ENCODE data around the gene MT1H. TPM values are rescaled to one million over a fixed set of nuclear protein-coding genes. Genes with fewer than 3 reads are reported as not detected.
"Not testable (repeated sequence)": the region's sequence is repeated elsewhere in the genome, so short reads cannot be mapped to it uniquely, and the experiment has no call there.

The MT1H gene
- total and polyA plus RNA-seq, 2 of the 13 experiments (the other 11 are each of a cell fraction or from before 2014, with no cell fraction given) = 0.60 TPM; not detected in 1

DNA sequence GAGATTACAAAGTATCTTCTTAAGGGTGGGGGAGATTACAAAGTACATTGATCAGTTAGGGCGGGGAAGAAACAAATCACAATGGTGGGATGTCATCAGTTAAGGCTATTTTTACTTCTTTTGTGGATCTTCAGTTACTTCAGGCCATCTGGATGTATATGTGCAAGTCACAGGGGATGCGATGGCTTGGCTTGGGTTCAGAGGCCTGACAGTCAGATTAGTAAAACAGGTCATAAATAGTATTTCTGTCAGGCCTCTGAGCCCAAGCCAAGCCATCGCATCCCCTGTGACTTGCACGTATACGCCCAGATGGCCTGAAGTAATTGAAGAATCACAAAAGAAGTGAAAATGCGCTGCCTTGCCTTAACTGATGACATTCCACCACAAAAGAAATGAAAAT, 5.0 kb downstream of the MT1H start:
- FAIRE-seq; H3K9ac ChIP-seq (ENCODE audit: insufficient read depth, low read depth, low read length); H3K27ac ChIP-seq (ENCODE audit: extremely low read length, insufficient read depth, low read length); POLR2A ChIA-PET; H2AFZ ChIP-seq (ENCODE audit: low read length); DNase-seq (ENCODE audit: low spot score); H4K20me1 ChIP-seq (ENCODE audit: insufficient read depth, low read length); in situ Hi-C loops (cut with HindIII; ENCODE audit: extremely low pct_ligation_motif_present, low pct_unique_long_range_greater_than_20kb); ATAC-seq; H3K4me3 ChIP-seq (replicated peaks in 1 of 3; ENCODE audit: insufficient read depth in 1 of 3, low read depth in 2 of 3, low read length in 3 of 3); H3K4me2 ChIP-seq (ENCODE audit: low read depth, low read length); H3K36me3 ChIP-seq (replicated peaks in 1 of 2; ENCODE audit: control insufficient read depth in 1 of 2, insufficient read depth in 2 of 2, low read length in 2 of 2); H3K79me2 ChIP-seq (ENCODE audit: insufficient read depth, low read length); BruUV-seq (replicated peaks); H3K4me1 ChIP-seq (ENCODE audit: insufficient read depth, low read length); H3K9me3 ChIP-seq (ENCODE audit: low read length): not testable (repeated sequence)
- CTCF ChIA-PET (ENCODE audit: low intra/inter-chr PET ratio, low total read pairs) = interaction anchor here (3.8 kb wide), 1 partner anchor 27 kb away, joined by 36 read pairs; no protein-coding TSS in a partner anchor
- H3K27me3 ChIP-seq (ENCODE audit: control insufficient read depth in 1 of 2, insufficient read depth in 2 of 2, low read length in 2 of 2) = peaks cover 3 to 42% of the 10 kb centered on the region in 2 experiments
- 64% methylated on average over 6 of the region's 6 CpGs for WGBS (ENCODE audit: low lambda C conversion rate)
- intact Hi-C loops (cut with micrococcal nuclease; ENCODE audit: unreplicated experiment) = loop anchor here (1.0 to 5.0 kb wide), 2 partner anchors 28 to 188 kb away; no protein-coding TSS in a partner anchor

DNA sequence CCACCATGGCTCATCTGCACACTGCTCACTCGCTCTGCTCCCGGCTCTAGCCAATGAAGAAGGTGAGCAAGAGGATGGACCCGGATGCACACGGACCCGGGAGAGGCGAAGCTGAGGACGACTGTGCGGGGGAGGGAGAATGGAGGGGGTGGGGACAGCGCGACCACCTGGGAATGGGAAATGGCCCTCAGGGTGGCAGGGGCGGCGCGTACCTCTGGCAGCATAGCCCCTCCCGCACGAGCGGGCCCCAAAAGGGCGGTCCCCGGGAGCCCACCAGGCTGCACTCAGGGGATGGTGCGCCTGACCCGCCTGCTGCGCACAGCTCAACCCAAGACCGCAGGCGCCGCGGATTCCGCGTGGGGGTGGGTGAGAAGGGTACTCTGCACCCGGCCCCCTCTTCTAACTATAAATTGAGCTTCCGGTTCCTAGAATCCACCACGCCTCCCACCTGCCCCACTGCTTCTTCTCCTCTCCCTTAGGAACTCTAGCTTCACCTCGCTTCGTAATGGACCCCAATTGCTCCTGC, 6.1 kb downstream of the MT1H start:
- Histone ChIP-seq H3K9ac (ENCODE audit: insufficient read depth, low read depth, low read length) (no peak overlapping the region), H3K36me3 (replicated peaks in 1 of 2; ENCODE audit: control insufficient read depth in 1 of 2, insufficient read depth in 2 of 2, low read length in 2 of 2) (no peaks in the 10 kb centered on the region), H3K27ac (ENCODE audit: extremely low read length, insufficient read depth, low read length) (no peak overlapping the region), H4K20me1 (ENCODE audit: insufficient read depth, low read length) (no peaks in the 10 kb centered on the region), H3K4me1 (ENCODE audit: insufficient read depth, low read length) (peaks cover 10% of the 10 kb centered on the region), H2AFZ (ENCODE audit: low read length) (no peak overlapping the region), H3K4me2 (ENCODE audit: low read depth, low read length) (no peak overlapping the region), H3K4me3 (replicated peaks in 1 of 3; ENCODE audit: insufficient read depth in 1 of 3, low read depth in 2 of 3, low read length in 3 of 3) (no peak overlapping the region), H3K27me3 (ENCODE audit: control insufficient read depth in 1 of 2, insufficient read depth in 2 of 2, low read length in 2 of 2) (peaks cover 0 to 30% of the 10 kb centered on the region in 2 experiments; a peak in 3 of 5 replicates), H3K79me2 (ENCODE audit: insufficient read depth, low read length) (no peaks in the 10 kb centered on the region), H3K9me3 (ENCODE audit: low read length) (no peaks in the 10 kb centered on the region)
- ChIA-PET POLR2A (no interaction called here), CTCF (ENCODE audit: low intra/inter-chr PET ratio, low total read pairs) (interaction anchor here (3.8 kb wide), 1 partner anchor 26 kb away, joined by 36 read pairs; no protein-coding TSS in a partner anchor)
- DNase-seq (ENCODE audit: low spot score) (no peak), ATAC-seq (no peak), FAIRE-seq (no peak)
- 74% methylated on average over 27 of the region's 32 CpGs for WGBS (ENCODE audit: low lambda C conversion rate)
- BruUV-seq (replicated peaks) = no TSS peak
- in situ Hi-C loops (cut with HindIII; ENCODE audit: extremely low pct_ligation_motif_present, low pct_unique_long_range_greater_than_20kb) = no loop called here
- intact Hi-C loops (cut with micrococcal nuclease; ENCODE audit: unreplicated experiment) = no loop called here
- TF ChIP-seq ZSCAN5A (CRISPR knock-in tag; IDR thresholded peaks at IDR 0.05; ENCODE audit: borderline replicate concordance) = no peak
- TF ChIP-seq, protein P1, sequence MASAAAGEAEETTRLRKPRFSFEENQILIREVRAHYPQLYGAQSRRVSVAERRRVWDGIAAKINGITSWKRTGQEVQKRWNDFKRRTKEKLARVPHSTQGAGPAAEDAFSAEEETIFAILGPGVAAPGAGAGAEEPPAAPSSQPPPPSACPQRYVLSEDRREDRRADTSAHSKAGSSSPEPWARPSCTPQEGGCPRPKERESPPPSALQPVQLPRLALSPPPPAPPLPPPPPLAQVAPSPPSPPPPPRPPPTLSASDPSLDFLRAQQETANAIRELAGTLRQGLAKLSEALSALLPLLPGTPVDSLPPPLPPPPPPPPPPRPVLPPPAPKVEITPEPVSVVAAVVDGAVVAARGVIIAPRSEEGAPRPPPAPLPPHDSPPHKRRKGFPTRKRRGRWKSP (CRISPR knock-in tag; IDR thresholded peaks at IDR 0.05) = no peak
- TF ChIP-seq GZF1 (CRISPR knock-in tag; IDR thresholded peaks at IDR 0.05) = no peak
- TF ChIP-seq KDM5A (IDR thresholded peaks at IDR 0.05; ENCODE audit: borderline replicate concordance, low read length) = no peak
- TF ChIP-seq SATB2 (CRISPR knock-in tag; IDR thresholded peaks at IDR 0.05) = no peak
- TF ChIP-seq, protein P2, sequence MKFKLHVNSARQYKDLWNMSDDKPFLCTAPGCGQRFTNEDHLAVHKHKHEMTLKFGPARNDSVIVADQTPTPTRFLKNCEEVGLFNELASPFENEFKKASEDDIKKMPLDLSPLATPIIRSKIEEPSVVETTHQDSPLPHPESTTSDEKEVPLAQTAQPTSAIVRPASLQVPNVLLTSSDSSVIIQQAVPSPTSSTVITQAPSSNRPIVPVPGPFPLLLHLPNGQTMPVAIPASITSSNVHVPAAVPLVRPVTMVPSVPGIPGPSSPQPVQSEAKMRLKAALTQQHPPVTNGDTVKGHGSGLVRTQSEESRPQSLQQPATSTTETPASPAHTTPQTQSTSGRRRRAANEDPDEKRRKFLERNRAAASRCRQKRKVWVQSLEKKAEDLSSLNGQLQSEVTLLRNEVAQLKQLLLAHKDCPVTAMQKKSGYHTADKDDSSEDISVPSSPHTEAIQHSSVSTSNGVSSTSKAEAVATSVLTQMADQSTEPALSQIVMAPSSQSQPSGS (CRISPR knock-in tag; IDR thresholded peaks at IDR 0.05) = no peak

Data from HepG2 (cell line).